Measurements from ENCODE around the gene PRRX2.

PRRX2 gene

GRCh38 chr9:129637673-129638439 lies 27.6 kb upstream of the PRRX2 start:
- no peak for DNase-seq

GRCh38 chr9:129639034-129639630 lies 26.3 kb upstream of the PRRX2 start:
- DNase-seq = no peak

GRCh38 chr9:129639756-129640085 lies 25.7 kb upstream of the PRRX2 start:
- DNase-seq = no peak

- DNase-seq = no peak
Observed at GRCh38 chr9:129640086-129640870, 25.2 kb upstream of the PRRX2 start.

GRCh38 chr9:129640871-129641749 lies 24.3 kb upstream of the PRRX2 start:
- no peak for DNase-seq

- DNase-seq = peak; percentile 20
Observed at GRCh38 chr9:129641750-129642585, 23.5 kb upstream of the PRRX2 start, which contains the start of gene ASB6. TSS of gene ASB6 (minus strand) at chr9:129642151. CDS start at chr9:129641999, 152 bp downstream.

GRCh38 chr9:129643706-129644105 lies 21.7 kb upstream of the PRRX2 start:
- no peak for DNase-seq

GRCh38 chr9:129644365-129644764 lies 21.1 kb upstream of the PRRX2 start:
- no peak for DNase-seq

GRCh38 chr9:129644902-129645301 lies 20.5 kb upstream of the PRRX2 start:
- no peak for DNase-seq

GRCh38 chr9:129646252-129646651 lies 19.2 kb upstream of the PRRX2 start:
- no peak for DNase-seq

GRCh38 chr9:129646654-129647053 lies 18.8 kb upstream of the PRRX2 start:
- no peak for DNase-seq

GRCh38 chr9:129647635-129648034 lies 17.8 kb upstream of the PRRX2 start:
- DNase-seq = no peak

GRCh38 chr9:129648092-129648763 lies 17.2 kb upstream of the PRRX2 start:
- DNase-seq = no peak

- DNase-seq = no peak
Observed at GRCh38 chr9:129648764-129649115, 16.7 kb upstream of the PRRX2 start.

- no peak for DNase-seq
Observed at GRCh38 chr9:129649726-129650679, 15.4 kb upstream of the PRRX2 start.

GRCh38 chr9:129650680-129651235 lies 14.7 kb upstream of the PRRX2 start:
- DNase-seq = no peak

- no peak for DNase-seq
Observed at GRCh38 chr9:129653823-129654553, 11.5 kb upstream of the PRRX2 start.

GRCh38 chr9:129654554-129655040 lies 10.8 kb upstream of the PRRX2 start:
- no peak for DNase-seq

- DNase-seq = no peak
Observed at GRCh38 chr9:129655154-129655553, 10.3 kb upstream of the PRRX2 start.
